PC-3 (cell line): Measurements from ENCODE around the gene USH2A.

ENCODE experiments used
- EZH2 ChIP-seq: fragments of 300-600 bp; sonication (generic); IDR thresholded peaks from one replicate; pipeline ENCODE4 v1.6.1; 2017; ENCODE audit warnings: antibody characterized with exemption, mild to moderate bottlenecking, low read length; ENCODE audit not compliant: unreplicated experiment
- EZH2phosphoT487 ChIP-seq: fragments of 300-600 bp; sonication (generic); IDR thresholded peaks from 2 replicates; pipeline ENCODE4 v1.6.1; 2018; ENCODE audit warnings: mild to moderate bottlenecking, antibody characterized with exemption, low read length, borderline replicate concordance
- TF ChIP-seq, protein P1 (sequence below): fragments of 300-600 bp; sonication (generic); conservative IDR thresholded peaks from 2 replicates; pipeline ENCODE4 v1.5.1; 2017; ENCODE audit warnings: antibody characterized with exemption, low read depth, mild to moderate bottlenecking, low read length

DNA sequence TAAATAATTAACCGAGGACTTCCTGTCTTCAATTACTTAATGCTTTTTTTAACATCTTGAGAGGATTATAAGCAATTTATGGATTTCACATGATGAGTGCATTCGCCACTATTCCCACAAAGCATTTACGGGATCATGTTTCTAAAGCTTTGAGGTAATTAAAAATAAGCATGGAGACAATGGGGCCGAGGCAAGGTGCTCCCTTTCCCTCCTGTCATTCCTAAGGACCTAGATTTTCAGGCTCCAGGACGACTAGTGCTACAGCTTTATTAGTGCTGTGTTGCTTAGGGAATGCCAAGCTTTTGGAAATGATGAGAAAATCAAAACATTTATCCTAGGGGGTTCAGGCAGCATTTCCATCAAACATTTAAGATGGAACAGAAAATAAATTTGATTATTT is 646.9 kb downstream of the USH2A start:
- TF ChIP-seq, protein P1, sequence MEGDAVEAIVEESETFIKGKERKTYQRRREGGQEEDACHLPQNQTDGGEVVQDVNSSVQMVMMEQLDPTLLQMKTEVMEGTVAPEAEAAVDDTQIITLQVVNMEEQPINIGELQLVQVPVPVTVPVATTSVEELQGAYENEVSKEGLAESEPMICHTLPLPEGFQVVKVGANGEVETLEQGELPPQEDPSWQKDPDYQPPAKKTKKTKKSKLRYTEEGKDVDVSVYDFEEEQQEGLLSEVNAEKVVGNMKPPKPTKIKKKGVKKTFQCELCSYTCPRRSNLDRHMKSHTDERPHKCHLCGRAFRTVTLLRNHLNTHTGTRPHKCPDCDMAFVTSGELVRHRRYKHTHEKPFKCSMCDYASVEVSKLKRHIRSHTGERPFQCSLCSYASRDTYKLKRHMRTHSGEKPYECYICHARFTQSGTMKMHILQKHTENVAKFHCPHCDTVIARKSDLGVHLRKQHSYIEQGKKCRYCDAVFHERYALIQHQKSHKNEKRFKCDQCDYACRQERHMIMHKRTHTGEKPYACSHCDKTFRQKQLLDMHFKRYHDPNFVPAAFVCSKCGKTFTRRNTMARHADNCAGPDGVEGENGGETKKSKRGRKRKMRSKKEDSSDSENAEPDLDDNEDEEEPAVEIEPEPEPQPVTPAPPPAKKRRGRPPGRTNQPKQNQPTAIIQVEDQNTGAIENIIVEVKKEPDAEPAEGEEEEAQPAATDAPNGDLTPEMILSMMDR, result no peak
- TF ChIP-seq EZH2, result no peak
- no peak for TF ChIP-seq EZH2phosphoT487
